Thyroid gland (tissue), 4 donors: ENCODE results near the gene KIFC3.
"Not testable (repeated sequence)": the region's sequence is repeated elsewhere in the genome, so short reads cannot be mapped to it uniquely, and the experiment has no call there.

ENCODE experiments used
- POLR2A ChIP-seq, 2 donors: fragments of 450-650 bp; IDR thresholded peaks; one replicate each; pipeline ENCODE4 v1.6.1; 2017; ENCODE audit warnings: antibody characterized with exemption in 2 of 2, mild to moderate bottlenecking in 2 of 2, moderate library complexity in 1 of 2
- TF ChIP-seq, protein P1 (sequence below), 6 experiments: fragments of 200-600 bp in 3 of 6; fragments of 450-650 bp in 3 of 6; sonication (generic) in 3 of 6; IDR thresholded peaks; one replicate each; pipeline ENCODE4 v1.5.1; 2016 to 2019; ENCODE audit warnings: antibody characterized with exemption in 6 of 6, mild to moderate bottlenecking in 2 of 6, inconsistent platforms in 1 of 6, moderate library complexity in 1 of 6

DNA sequence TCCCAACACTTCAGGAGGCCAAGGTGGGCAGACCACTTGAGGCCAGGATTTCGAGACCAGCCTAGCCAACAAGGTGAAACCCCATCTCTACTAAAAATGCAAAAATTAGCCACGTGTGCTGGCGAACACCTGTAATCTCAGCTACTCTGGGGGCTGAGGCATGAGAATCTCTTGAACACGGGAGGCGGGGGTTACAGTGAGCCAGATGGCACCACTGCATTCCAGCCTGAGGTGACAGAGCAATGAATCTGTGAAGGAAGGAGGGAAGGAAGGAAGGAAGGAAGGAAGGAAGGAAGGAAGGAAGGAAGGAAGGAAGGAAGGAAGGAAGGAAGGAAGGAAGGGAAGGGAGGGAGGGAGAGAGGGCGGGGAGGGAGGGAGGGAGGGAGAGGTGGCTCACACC, 44.6 kb upstream of the KIFC3 start:
- TF ChIP-seq POLR2A (IDR thresholded peaks at IDR 0.05) = not testable (repeated sequence)
- TF ChIP-seq, protein P1, sequence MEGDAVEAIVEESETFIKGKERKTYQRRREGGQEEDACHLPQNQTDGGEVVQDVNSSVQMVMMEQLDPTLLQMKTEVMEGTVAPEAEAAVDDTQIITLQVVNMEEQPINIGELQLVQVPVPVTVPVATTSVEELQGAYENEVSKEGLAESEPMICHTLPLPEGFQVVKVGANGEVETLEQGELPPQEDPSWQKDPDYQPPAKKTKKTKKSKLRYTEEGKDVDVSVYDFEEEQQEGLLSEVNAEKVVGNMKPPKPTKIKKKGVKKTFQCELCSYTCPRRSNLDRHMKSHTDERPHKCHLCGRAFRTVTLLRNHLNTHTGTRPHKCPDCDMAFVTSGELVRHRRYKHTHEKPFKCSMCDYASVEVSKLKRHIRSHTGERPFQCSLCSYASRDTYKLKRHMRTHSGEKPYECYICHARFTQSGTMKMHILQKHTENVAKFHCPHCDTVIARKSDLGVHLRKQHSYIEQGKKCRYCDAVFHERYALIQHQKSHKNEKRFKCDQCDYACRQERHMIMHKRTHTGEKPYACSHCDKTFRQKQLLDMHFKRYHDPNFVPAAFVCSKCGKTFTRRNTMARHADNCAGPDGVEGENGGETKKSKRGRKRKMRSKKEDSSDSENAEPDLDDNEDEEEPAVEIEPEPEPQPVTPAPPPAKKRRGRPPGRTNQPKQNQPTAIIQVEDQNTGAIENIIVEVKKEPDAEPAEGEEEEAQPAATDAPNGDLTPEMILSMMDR (IDR thresholded peaks at IDR 0.05) = not testable (repeated sequence)
